WERI-Rb-1 (cell line): ENCODE results near the gene PHTF2.

ENCODE experiments used
- DNase-seq: peaks from one replicate; pipeline ENCODE4 v3.0.0-alpha.2; 2020
- H3K27ac ChIP-seq: fragments of 250-450 bp; sonication (Bioruptor Pico); 2 replicates; pipeline ENCODE4 v1.5.1; 2020; ENCODE audit warnings: mild to moderate bottlenecking, moderate library complexity
- H3K27me3 ChIP-seq: fragments of 250-450 bp; sonication (Bioruptor Pico); 2 replicates; pipeline ENCODE4 v1.5.1; 2021; ENCODE audit warnings: mild to moderate bottlenecking, low read depth, moderate library complexity; ENCODE audit not compliant: insufficient read depth, severe bottlenecking
- H3K36me3 ChIP-seq: fragments of 250-450 bp; sonication (Bioruptor Pico); 2 replicates; pipeline ENCODE4 v1.5.1; 2020; ENCODE audit warnings: mild to moderate bottlenecking, moderate library complexity
- H3K4me3 ChIP-seq: 2 replicates; pipeline ENCODE4 v1.5.1; 2011; ENCODE audit warnings: low read depth, mild to moderate bottlenecking, control low read depth, low read length
- H3K9me3 ChIP-seq: fragments of 250-450 bp; sonication (Bioruptor Pico); 2 replicates; pipeline ENCODE4 v1.5.1; 2021; ENCODE audit warnings: mild to moderate bottlenecking, moderate library complexity; ENCODE audit not compliant: severe bottlenecking
- TF ChIP-seq, protein P1 (sequence below): IDR thresholded peaks from 2 replicates; pipeline ENCODE4 v1.5.1; 2011; ENCODE audit warnings: low read depth, mild to moderate bottlenecking, control low read depth, inconsistent platforms, low read length

The PHTF2 gene

GRCh38 chr7:77798394-77799077, at the start of gene PHTF2, which contains the start of gene TMEM60:
TSS of gene PHTF2 (plus strand) at chr7:77798773.
TSS of gene TMEM60 (minus strand) at chr7:77798434. CDS start at chr7:77794373, 4,061 bp downstream.
- peaks cover 19% of the 10 kb centered on the region for H3K36me3 ChIP-seq
- no peaks in the 10 kb centered on the region for H3K9me3 ChIP-seq
- peak; percentile 99 for DNase-seq
- H3K27ac ChIP-seq, result peak within 1 kb of the TSS; percentile 93
- TF ChIP-seq, protein P1, sequence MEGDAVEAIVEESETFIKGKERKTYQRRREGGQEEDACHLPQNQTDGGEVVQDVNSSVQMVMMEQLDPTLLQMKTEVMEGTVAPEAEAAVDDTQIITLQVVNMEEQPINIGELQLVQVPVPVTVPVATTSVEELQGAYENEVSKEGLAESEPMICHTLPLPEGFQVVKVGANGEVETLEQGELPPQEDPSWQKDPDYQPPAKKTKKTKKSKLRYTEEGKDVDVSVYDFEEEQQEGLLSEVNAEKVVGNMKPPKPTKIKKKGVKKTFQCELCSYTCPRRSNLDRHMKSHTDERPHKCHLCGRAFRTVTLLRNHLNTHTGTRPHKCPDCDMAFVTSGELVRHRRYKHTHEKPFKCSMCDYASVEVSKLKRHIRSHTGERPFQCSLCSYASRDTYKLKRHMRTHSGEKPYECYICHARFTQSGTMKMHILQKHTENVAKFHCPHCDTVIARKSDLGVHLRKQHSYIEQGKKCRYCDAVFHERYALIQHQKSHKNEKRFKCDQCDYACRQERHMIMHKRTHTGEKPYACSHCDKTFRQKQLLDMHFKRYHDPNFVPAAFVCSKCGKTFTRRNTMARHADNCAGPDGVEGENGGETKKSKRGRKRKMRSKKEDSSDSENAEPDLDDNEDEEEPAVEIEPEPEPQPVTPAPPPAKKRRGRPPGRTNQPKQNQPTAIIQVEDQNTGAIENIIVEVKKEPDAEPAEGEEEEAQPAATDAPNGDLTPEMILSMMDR, result peak; percentile 42; the same call in 1 of the 2 replicates
- H3K4me3 ChIP-seq, result peak within 1 kb of the TSS; percentile 77
- H3K27me3 ChIP-seq, result no peaks in the 10 kb centered on the region

- Histone ChIP-seq H3K36me3 (peaks cover 17% of the 10 kb centered on the region), H3K27me3 (no peaks in the 10 kb centered on the region), H3K27ac (no peak overlapping the region), H3K4me3 (no peak overlapping the region), H3K9me3 (no peaks in the 10 kb centered on the region)
- DNase-seq, result no peak
- TF ChIP-seq, protein P1, result no peak
These were observed 46.6 kb upstream of the PHTF2 start for GRCh38 chr7:77752016-77752415.

GRCh38 chr7:77753173-77753572, 45.4 kb upstream of the PHTF2 start:
- TF ChIP-seq, protein P1, result no peak
- Histone ChIP-seq H3K27ac (no peak overlapping the region), H3K9me3 (no peaks in the 10 kb centered on the region), H3K4me3 (no peak overlapping the region), H3K27me3 (no peaks in the 10 kb centered on the region), H3K36me3 (peaks cover 17% of the 10 kb centered on the region)
- no peak for DNase-seq

DNA sequence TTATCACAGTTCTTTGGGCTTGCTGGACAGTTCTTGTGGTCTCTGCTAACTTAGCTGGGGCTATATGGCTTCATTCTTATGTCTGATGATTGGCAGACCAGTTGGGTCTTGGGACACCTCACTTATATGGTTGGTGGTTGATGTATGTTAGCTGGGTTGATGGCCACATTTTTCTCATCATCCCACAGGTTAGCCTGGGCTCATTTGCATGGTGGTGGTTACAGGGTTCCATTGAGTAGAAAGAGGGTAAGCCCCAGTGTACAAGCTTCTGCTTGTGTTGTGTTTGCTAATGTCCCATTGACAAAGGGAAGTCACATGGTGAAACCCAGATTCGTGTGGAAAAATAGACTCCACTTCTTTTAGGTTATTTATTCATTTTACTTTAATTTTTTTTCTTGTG, 41.0 kb upstream of the PHTF2 start:
- no peak overlapping the region for H3K4me3 ChIP-seq
- no peak for DNase-seq
- H3K27ac ChIP-seq, result no peak overlapping the region
- TF ChIP-seq, protein P1, result no peak
- no peaks in the 10 kb centered on the region for H3K36me3 ChIP-seq
- H3K9me3 ChIP-seq, result no peaks in the 10 kb centered on the region
- H3K27me3 ChIP-seq, result no peaks in the 10 kb centered on the region

DNA sequence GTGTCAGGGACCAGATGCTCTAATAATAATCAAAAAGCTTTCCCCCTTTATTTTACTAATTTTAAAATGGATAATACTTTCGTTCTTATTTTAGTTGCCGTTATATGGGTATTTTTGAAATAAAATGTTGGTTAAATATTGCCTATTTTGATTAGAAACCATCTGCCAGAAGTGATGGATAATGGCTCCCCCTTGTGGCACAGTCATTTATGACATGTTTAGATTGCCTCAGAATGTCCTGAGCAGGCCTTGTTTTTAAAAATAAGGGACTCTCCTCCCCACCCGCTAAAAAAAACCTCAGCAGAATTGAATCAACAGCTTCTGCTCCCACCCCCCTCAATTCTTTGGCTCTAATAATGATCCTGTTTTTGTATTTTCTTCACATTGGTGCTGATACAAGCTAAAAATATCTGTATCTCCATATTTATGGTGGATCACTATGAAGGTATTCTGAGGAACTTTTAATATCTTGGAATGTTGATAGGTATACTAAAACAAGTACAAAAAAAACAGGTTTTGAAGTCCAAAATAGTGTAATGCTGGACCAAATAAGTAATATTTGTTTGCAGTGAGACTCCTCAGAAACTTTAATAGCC, 39.2 kb upstream of the PHTF2 start:
- H3K4me3 ChIP-seq, result no peak overlapping the region
- H3K9me3 ChIP-seq, result no peaks in the 10 kb centered on the region
- TF ChIP-seq, protein P1, result peak; percentile 41
- H3K27me3 ChIP-seq, result no peaks in the 10 kb centered on the region
- no peaks in the 10 kb centered on the region for H3K36me3 ChIP-seq
- H3K27ac ChIP-seq, result no peak overlapping the region
- DNase-seq, result peak; percentile 51
